ENCODE measurements around the gene CAND1. TPM values are rescaled to one million over a fixed set of nuclear protein-coding genes. Genes with fewer than 3 reads are reported as not detected.

Gene CAND1
- total and polyA plus RNA-seq, 10 donors = 14.1 to 111 (median 82.0) TPM

DNA sequence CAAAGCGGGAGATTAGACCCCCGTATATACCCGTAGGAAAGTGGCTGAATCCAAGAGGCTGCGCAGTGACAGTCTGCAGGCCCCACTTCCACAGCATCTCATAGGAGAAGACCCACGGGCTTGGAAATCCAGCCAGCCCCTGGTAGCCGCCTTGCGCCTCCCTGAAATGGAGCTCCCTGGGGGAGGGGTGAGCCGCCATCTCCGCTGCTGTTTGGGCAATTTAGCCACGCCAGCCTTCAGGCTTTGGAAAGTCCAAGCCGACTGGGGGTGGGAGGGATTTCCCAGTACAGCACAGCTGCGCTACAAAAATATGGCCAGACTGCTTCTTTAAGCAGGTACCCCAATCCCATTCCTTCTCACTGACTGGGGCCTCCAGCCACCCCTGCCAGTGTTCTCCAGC is 53.4 kb downstream of the CAND1 start:
- Histone ChIP-seq H3K4me1 (no peaks in the 10 kb centered on the region), H3K27me3 (replicated peaks in 1 of 7) (no peaks in the 10 kb centered on the region), H3K36me3 (peaks cover 0 to 27% (median 0%) of the 10 kb centered on the region in 6 donors), H3K4me3 (no peak overlapping the region), H3K9me3 (peaks cover 0 to 6% (median 0%) of the 10 kb centered on the region in 8 donors), H3K27ac (no peak overlapping the region)
- intact Hi-C loops (cut with DNase I; ENCODE audit: low total_unique reads) = no loop called here
- DNase-seq = no peak
- 86 to 97% (median 95%) methylated on average over 12 of the region's 12 CpGs for WGBS, 5 donors
- no peak for TF ChIP-seq POLR2A (IDR thresholded peaks at IDR 0.05)
- TF ChIP-seq POLR2AphosphoS5 (IDR thresholded peaks at IDR 0.05) = peak in 1 of 3 donors; percentile 45

DNA sequence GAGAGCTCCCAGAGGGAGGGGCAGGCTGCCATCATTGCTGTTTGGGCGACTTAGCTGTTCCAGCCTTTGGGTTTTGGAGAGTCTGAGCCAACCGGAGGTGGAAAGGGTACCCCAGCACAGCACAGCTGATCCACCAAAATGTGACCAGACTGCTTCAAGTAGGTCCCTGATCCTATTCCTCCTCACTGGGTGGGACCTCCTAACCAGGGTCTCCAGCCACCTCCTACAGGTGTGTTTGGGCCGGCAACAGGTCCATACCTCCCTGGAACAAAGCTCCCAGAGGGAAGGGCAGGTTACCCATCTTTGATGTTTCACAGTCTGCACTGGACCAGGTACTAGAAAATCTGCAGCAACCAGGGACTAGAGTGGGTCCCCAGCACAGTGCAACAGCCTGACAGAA is 53.8 kb downstream of the CAND1 start:
- peaks cover 0 to 6% (median 0%) of the 10 kb centered on the region in 8 donors for H3K9me3 ChIP-seq
- H3K36me3 ChIP-seq = peaks cover 0 to 24% (median 0%) of the 10 kb centered on the region in 6 donors
- no peaks in the 10 kb centered on the region for H3K27me3 ChIP-seq (replicated peaks in 1 of 7)
- WGBS, 5 donors = 96 to 100% (median 100%) methylated on average over 1 to 3 of the region's 3 CpGs
- TF ChIP-seq POLR2A (IDR thresholded peaks at IDR 0.05) (no peak), POLR2AphosphoS5 (IDR thresholded peaks at IDR 0.05) (no peak)
- TF ChIP-seq, protein P1, sequence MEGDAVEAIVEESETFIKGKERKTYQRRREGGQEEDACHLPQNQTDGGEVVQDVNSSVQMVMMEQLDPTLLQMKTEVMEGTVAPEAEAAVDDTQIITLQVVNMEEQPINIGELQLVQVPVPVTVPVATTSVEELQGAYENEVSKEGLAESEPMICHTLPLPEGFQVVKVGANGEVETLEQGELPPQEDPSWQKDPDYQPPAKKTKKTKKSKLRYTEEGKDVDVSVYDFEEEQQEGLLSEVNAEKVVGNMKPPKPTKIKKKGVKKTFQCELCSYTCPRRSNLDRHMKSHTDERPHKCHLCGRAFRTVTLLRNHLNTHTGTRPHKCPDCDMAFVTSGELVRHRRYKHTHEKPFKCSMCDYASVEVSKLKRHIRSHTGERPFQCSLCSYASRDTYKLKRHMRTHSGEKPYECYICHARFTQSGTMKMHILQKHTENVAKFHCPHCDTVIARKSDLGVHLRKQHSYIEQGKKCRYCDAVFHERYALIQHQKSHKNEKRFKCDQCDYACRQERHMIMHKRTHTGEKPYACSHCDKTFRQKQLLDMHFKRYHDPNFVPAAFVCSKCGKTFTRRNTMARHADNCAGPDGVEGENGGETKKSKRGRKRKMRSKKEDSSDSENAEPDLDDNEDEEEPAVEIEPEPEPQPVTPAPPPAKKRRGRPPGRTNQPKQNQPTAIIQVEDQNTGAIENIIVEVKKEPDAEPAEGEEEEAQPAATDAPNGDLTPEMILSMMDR (IDR thresholded peaks at IDR 0.05 in 8 of 11, conservative IDR thresholded peaks at IDR 0.05 in 3 of 11) = no peak
- no peaks in the 10 kb centered on the region for H3K4me1 ChIP-seq
- no peak overlapping the region for H3K27ac ChIP-seq
- DNase-seq = no peak
- H3K4me3 ChIP-seq = no peak overlapping the region
- intact Hi-C loops (cut with DNase I; ENCODE audit: low total_unique reads) = no loop called here

DNA sequence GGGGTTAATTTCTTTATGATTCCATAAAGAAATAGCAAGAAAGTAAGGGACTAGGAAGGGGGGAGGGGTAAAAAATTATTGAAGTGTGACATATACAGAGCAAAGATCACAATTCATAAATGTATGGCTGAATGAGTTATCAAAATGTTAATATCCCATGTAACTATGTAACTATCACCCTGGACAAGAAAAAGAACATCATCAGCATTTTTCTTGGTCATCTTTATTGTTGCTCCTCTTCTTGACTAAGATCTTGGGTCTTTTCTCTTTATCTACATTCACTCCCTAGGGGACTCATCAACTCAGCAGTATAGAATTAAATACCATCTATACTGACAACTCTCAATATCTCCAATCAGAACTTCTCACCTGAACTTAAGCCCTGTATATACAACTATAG is 57.5 kb downstream of the CAND1 start:
- Histone ChIP-seq H3K27ac (no peak overlapping the region), H3K4me1 (no peaks in the 10 kb centered on the region), H3K9me3 (peaks cover 0 to 6% (median 0%) of the 10 kb centered on the region in 8 donors), H3K4me3 (no peak overlapping the region), H3K36me3 (peaks cover 0 to 8% (median 0%) of the 10 kb centered on the region in 6 donors), H3K27me3 (replicated peaks in 1 of 7) (no peaks in the 10 kb centered on the region)
- no peak for DNase-seq
- intact Hi-C loops (cut with DNase I; ENCODE audit: low total_unique reads) = no loop called here
- TF ChIP-seq, protein P1 (IDR thresholded peaks at IDR 0.05 in 8 of 11, conservative IDR thresholded peaks at IDR 0.05 in 3 of 11) = no peak
- TF ChIP-seq POLR2A (IDR thresholded peaks at IDR 0.05) (no peak), POLR2AphosphoS5 (IDR thresholded peaks at IDR 0.05) (no peak)

DNA sequence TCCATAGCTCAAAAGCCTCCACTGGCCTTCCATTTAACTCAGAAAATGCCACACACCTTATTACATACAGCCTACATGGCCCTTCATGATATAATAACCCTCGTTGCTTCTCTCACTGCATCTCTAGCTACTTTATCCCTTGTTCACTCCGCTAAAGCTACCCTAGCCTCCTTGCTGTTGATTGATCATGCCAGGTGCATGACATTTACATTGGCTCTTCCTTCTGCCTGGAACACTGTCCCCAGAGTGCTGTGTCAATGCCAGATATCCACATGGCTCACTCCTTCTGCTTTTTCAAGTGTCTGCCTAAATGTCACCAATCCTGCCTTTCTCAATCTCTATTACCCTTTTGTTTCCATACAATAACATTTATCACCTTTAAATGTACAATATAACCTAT is 58.3 kb downstream of the CAND1 start:
- H3K4me1 ChIP-seq = no peaks in the 10 kb centered on the region
- TF ChIP-seq POLR2A (IDR thresholded peaks at IDR 0.05) = no peak
- TF ChIP-seq POLR2AphosphoS5 (IDR thresholded peaks at IDR 0.05) = no peak
- TF ChIP-seq, protein P1 (IDR thresholded peaks at IDR 0.05 in 8 of 11, conservative IDR thresholded peaks at IDR 0.05 in 3 of 11) = no peak
- DNase-seq = no peak
- intact Hi-C loops (cut with DNase I; ENCODE audit: low total_unique reads) = no loop called here
- H3K27me3 ChIP-seq (replicated peaks in 1 of 7) = no peaks in the 10 kb centered on the region
- H3K27ac ChIP-seq = no peak overlapping the region
- peaks cover 0 to 6% (median 0%) of the 10 kb centered on the region in 8 donors for H3K9me3 ChIP-seq
- peaks cover 0 to 2% (median 0%) of the 10 kb centered on the region in 6 donors for H3K36me3 ChIP-seq
- 74 to 90% (median 85%) methylated on average over 2 of the region's 2 CpGs for WGBS, 5 donors
- no peak overlapping the region for H3K4me3 ChIP-seq

DNA sequence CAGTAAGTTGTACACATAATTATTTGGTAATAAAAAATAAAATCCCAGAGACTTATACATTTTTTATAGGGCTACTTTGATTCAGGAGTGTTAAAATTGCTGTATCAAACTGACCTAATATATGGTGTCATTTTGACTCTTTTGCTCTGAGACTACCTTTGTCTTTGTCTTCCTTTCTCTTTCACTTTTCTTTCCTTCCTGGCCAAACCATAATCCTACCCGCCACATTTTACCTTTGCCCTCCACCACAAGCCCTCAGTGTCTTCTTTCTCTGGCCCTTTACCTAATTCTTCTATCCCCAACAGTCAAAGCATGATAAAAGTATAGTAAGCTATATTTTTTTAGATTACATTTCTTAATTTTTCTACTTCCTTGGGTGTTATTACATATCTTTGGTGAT is 62.0 kb downstream of the CAND1 start:
- TF ChIP-seq POLR2A (IDR thresholded peaks at IDR 0.05) = no peak
- TF ChIP-seq, protein P1 (IDR thresholded peaks at IDR 0.05 in 8 of 11, conservative IDR thresholded peaks at IDR 0.05 in 3 of 11) = no peak
- no peak for TF ChIP-seq POLR2AphosphoS5 (IDR thresholded peaks at IDR 0.05)
- Histone ChIP-seq H3K27ac (no peak overlapping the region), H3K9me3 (peaks cover 0 to 6% (median 0%) of the 10 kb centered on the region in 8 donors), H3K36me3 (no peaks in the 10 kb centered on the region), H3K27me3 (replicated peaks in 1 of 7) (no peaks in the 10 kb centered on the region), H3K4me3 (no peak overlapping the region), H3K4me1 (no peaks in the 10 kb centered on the region)
- intact Hi-C loops (cut with DNase I; ENCODE audit: low total_unique reads) = no loop called here
- DNase-seq = no peak
- WGBS, 5 donors = 55 to 69% (median 64%) methylated on average over 1 of the region's 1 CpG

Data from spleen (tissue), 11 donors.